ENCODE data around the gene CNDP2. TPM values are rescaled to one million over a fixed set of nuclear protein-coding genes. Genes with fewer than 3 reads are reported as not detected.
"Not testable (repeated sequence)": the region's sequence is repeated elsewhere in the genome, so short reads cannot be mapped to it uniquely, and the experiment has no call there.

Gene CNDP2
- total RNA-seq, 1 experiment from 2014 or later: 34.7 TPM

GRCh38 chr18:74534981-74535649, 39.0 kb downstream of the CNDP2 start:
- DNase-seq (ENCODE audit: low read depth): no peak

DNA sequence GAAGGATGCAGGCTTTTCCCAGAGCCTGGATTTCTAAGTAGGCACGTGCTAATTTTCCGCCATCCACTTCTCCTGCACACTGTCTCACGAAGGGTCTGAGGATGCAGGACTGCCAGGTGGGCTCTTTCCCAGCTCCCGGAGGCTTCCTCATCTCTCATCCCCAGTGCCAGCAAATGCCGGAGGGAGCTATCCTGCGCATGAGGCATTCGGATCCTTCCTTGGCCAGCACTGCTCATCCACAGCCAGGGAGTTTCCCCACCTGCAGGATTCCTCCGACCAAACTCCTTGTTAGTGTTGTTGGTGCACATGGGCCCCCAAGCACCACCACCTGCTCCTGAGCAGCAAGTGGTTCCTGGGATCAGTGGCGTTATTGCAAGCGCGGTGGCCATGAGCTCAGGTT, 43.1 kb downstream of the CNDP2 start:
- no peak for DNase-seq (ENCODE audit: low read depth)

GRCh38 chr18:74540652-74541421, 44.7 kb downstream of the CNDP2 start:
- DNase-seq (ENCODE audit: low read depth): no peak

DNA sequence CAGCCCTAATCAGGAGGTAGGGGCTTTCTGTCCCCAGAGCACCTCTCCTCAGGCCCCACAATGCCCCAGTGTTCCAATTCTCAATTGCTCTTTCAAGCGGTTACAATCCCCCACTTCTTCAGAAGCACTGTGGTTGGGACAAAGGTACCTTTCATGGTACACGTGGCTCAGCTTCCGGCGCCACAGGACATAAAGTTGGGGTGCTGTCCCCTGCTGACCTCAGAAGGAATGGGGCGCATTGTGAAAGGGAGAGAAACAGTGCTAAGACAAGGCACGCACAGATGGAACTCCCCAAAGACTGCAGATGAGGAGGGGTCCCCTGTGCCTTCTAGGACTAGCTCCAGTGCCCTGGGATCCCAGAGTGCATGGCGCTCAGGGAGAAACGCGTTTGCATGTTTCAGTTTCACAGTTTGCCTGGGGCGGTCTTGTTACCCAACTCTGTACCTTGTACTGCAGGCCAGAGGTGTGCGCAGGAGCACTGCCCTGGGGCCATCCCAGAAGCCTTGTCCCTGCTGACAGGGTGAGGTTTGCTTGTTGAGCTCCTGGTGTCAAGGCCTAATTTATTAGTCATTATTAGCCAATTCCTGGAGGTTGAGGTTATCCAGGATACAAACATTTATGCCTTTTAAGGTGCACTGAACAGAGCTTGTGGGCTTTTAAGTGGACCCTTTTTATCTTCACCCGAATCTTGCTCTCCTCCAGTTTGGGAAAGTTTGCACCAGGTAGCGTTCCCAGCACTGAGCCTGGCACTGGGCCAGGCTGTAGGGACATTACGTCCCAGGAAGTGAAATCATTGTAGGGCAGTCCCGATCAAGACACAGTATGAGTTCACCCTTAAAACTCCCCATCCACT, 45.8 kb downstream of the CNDP2 start:
- no peak for DNase-seq (ENCODE audit: low read depth)

- no peak for DNase-seq (ENCODE audit: low read depth)
Observed at GRCh38 chr18:74544898-74545297, 48.7 kb downstream of the CNDP2 start.

DNA sequence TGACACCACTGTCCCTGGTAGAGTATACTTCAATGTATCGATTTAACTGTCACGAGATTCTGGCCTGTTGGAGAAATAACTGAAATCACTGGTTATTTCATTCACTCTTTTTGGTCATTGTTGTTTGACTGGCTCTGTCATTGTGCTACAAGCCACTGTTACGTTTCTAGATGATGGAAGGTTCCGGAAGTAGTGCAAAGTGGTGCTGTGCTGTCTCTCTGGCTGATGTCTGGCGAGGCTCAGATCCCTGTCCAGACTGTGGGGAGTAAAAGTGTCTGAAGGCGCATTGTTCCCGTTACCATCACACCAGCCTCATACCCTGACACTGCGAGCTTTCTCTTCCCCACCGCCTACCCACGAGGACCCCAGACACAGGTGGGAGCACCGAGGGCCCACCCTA, 49.8 kb downstream of the CNDP2 start:
- no peak for DNase-seq (ENCODE audit: low read depth)

GRCh38 chr18:74546751-74547530, 50.8 kb downstream of the CNDP2 start:
- DNase-seq (ENCODE audit: low read depth): peak; percentile 43

DNA sequence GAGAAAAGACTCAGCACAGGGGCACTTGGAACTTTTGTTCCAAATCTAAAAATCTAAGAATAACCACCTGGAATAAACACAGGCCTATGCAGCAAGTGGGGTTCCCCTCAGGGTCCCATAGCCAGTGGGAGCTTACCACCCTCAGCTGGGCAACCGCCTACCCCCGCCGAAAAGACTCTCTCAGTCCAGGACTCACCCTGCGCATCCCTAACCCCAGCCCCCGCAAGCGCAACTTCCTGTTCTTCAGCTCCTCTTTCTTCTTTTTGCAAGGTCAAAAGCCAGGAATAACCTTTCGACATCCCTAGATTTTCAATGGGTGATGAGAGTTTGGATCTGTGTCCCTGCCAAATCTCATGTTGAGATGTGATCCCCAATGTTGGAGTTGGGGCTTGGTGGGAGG, 51.7 kb downstream of the CNDP2 start:
- no peak for DNase-seq (ENCODE audit: low read depth)

- no peak for DNase-seq (ENCODE audit: low read depth)
Observed at GRCh38 chr18:74549591-74550104, 53.5 kb downstream of the CNDP2 start.

DNA sequence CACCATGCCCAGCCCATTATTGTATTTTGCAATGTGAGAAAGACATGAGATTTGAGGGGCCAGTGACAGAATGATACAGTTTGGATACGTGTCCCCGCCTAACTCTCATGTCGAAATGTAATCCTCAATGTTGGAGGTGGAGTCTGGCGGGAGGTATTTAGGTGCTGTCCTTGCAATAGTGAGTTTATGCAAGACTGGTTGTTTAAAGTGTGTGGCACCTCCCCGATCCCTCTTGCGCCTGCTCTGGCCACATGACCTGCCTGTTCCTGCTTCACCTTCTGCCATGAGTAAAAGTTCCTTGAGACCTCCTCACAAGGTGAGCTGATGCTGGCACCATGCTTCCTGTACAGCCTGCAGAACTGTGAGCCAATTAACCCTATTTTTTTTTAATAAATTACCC, 54.7 kb downstream of the CNDP2 start:
- DNase-seq (ENCODE audit: low read depth): no peak

- no peak for DNase-seq (ENCODE audit: low read depth)
Observed at GRCh38 chr18:74551452-74551851, 55.3 kb downstream of the CNDP2 start.

GRCh38 chr18:74551936-74552555, 55.9 kb downstream of the CNDP2 start:
- DNase-seq (ENCODE audit: low read depth): peak; percentile 65

- no peak for DNase-seq (ENCODE audit: low read depth)
Observed at GRCh38 chr18:74556126-74556525, 60.0 kb downstream of the CNDP2 start.

DNA sequence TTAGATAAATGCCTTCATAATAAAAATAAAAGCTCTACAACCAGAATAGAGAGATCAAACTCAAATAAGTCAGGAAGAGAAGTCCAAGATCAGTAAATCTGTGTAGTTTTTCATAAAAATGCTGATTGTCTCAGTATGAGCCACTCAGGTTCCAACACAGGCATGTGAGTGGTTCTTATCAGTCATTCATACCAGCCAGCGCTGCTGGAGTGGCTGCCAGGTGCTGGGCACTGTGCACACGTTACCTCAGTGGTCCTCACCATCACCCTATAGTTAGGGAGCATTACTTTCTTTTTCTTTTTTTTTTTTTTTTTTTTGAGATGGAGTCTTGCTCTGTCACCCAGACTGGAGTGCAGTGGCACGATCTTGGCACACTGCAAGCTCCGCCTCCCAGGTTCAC, 61.9 kb downstream of the CNDP2 start:
- DNase-seq (ENCODE audit: low read depth): no peak

DNA sequence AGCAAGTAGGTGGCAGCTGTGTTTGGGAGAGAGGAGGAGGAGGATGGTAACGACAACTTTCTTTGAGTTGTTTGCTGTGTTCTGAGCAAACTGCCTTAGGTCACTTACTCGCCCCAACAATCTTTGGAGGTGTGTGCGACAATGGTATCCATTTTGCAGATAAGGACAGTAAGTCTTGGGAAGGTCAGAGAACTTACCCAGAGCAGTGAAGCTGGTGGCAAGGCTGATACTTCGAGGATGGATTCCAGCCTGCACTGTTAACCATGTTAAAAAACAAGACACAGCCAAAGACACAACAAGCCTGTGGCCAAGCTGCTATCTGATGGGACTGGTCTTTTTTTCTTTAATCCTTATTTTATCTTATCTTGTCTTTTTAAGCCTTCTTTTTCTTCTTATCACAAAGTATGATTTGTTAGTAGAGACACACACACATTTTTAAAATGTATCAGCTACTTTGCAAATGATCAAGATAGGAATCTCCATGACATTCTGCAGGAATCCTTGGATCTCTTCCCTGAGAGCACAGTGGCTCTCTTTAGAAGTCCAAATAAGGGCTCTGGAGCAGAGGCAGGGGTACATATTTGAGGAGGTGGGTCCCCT, 66.1 kb downstream of the CNDP2 start:
- DNase-seq (ENCODE audit: low read depth): no peak

DNA sequence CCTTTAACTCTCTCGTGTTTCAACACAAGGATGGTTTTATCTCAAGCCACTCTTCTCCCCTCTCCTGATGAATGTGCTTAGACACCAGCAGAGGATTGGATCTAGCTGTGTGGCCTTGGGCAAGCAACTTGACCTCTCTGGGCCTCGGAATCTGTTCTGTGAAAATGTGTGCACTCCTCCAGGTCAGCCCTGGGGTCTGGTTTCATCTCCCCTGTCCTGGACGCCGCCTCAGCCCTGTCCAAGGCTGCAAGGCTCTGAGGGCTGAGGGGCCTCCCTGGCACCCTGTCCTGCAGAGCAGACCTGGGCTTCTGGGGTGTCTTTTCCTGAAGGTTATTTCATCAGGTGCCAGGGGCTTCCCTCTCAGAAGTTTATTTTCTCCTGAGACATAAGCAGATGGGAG, 66.6 kb downstream of the CNDP2 start:
- DNase-seq (ENCODE audit: low read depth): no peak

DNA sequence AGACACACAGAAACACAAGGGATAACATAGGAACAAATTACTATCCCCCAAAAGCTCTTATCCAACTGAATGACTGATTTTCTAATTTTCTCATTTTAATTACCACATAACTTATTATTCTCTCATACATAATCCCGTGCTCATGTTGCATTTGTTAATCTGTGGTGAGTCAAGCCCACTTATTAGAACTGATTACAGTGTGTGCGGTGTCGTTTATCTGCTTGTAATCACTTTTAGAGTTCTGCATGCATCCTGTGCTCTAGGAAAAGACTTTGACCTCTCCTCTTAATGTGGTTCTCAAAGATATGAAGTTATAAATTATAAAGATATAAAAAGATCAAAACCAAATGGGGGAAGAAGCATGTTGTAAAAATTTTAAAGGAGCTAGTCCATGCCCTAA, 67.8 kb downstream of the CNDP2 start:
- DNase-seq (ENCODE audit: low read depth): no peak

- not testable (repeated sequence) for DNase-seq (ENCODE audit: low read depth)
Observed at GRCh38 chr18:74565164-74565563, 69.0 kb downstream of the CNDP2 start.

DNA sequence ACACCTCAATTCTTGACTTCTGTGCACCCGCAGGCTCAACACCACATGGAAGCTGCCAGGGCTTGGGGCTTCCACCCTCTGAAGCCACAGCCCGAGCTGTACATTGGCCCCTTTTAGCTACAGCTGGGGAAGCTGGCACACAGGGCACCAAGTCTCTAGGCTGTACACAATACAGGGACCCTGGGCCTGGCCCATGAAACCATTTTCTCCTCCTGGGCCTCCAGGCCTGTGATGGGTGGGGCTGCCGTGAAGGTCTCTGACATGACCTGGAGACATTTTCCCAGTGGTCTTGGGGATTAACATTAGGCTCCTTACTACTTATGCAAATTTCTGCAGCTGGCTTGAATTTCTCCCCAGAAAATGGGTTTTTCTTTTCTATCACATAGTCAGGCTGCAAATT, 69.8 kb downstream of the CNDP2 start:
- DNase-seq (ENCODE audit: low read depth): not testable (repeated sequence)

GRCh38 chr18:74567822-74568221, 71.7 kb downstream of the CNDP2 start:
- no peak for DNase-seq (ENCODE audit: low read depth)

- DNase-seq (ENCODE audit: low read depth): no peak
Observed at GRCh38 chr18:74569401-74569800, 73.2 kb downstream of the CNDP2 start.
